Measurements from ENCODE around the gene CELSR3.

GRCh38 chr3:48672522-48672921 is 9.8 kb upstream of the CELSR3 start:
- TF ChIP-seq CTCF (IDR thresholded peaks at IDR 0.05) (no peak), EP300 (IDR thresholded peaks at IDR 0.05) (no peak), POLR2A (IDR thresholded peaks at IDR 0.05) (no peak)

All from ovary (tissue), 3 donors.